ENCODE data around the gene CCL11. TPM values are rescaled to one million over a fixed set of nuclear protein-coding genes. Genes with fewer than 3 reads are reported as not detected.

The CCL11 gene
- total and polyA plus RNA-seq, 4 donors = not detected

DNA sequence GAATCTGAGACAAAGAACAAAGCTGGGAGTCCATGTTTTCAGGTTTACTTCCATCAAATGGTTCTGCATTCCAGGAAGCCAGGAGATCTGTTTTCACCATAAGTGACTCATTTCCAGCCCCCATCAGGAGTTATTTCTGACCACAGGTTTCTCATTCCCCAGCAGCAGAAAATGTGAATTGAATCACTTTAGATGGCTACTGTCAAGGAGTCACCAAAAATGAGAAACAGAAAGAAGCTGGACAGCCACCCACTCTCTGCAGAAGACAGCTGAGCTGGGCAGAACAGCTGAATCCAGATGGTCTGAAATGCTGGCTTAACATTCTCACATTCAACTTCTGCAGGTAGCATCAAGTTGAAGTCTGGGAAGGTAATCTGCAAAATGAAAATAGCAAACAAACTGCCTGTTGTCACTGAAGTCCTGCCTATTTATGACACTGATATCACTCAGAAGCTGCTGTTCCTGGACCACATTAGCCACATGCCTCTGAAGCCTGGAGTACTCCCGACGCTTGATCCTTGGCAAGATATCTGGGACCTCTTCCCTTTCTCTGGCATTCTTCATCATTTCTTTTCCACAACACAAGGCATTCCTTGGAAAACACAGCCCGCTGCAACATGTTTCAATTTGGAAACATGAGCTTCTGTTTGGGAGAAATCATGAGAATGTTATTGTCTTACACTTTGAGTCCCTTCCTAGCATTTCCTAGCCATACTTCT, 15.3 kb downstream of the CCL11 start:
- H3K9me3 ChIP-seq (ENCODE audit: control insufficient read depth in 4 of 4, low read length in 3 of 4) = no peaks in the 10 kb centered on the region
- H3K4me1 ChIP-seq (ENCODE audit: control insufficient read depth in 4 of 4, insufficient read depth in 4 of 4, low read length in 3 of 4) = no peaks in the 10 kb centered on the region
- H3K27me3 ChIP-seq (ENCODE audit: control insufficient read depth in 4 of 4, insufficient read depth in 4 of 4, low read length in 3 of 4) = no peaks in the 10 kb centered on the region
- 90% methylated on average over 3 of the region's 3 CpGs for WGBS
- no peaks in the 10 kb centered on the region for H3K36me3 ChIP-seq (ENCODE audit: control insufficient read depth in 4 of 4, insufficient read depth in 3 of 4, low read depth in 1 of 4, low read length in 3 of 4)
- TF ChIP-seq FOXA2 (IDR thresholded peaks at IDR 0.05) (no peak), REST (IDR thresholded peaks at IDR 0.05) (peak; percentile 16)
- H3K9ac ChIP-seq (ENCODE audit: low read depth in 1 of 2, low read length in 2 of 2) = no peak overlapping the region
- DNase-seq (ENCODE audit: low spot score) = no peak
- H3K27ac ChIP-seq (ENCODE audit: low read depth in 1 of 2, low read length in 2 of 2) = no peak overlapping the region
- H3K4me3 ChIP-seq (ENCODE audit: low read depth in 1 of 3, low read length in 3 of 3) = no peak overlapping the region

DNA sequence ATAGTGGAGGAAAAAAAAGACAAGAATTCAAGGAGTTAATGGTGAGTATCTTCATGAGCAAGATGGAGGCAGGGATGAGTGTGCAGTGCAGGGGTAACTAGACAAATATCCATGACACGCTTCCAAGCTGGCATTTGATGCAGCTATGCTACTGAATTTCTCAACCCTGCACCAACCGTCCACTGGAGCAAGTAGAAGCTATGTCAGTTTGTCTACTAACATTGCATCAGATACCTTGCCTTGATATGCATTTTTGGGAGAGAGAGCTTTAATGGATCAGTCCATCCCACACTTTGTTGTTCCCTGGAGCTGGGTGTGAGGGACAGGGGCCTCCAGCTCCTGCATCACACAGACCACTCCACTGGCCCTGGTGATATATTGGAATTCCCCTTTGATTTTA, 16.4 kb downstream of the CCL11 start:
- no peak overlapping the region for H3K9ac ChIP-seq (ENCODE audit: low read depth in 1 of 2, low read length in 2 of 2)
- DNase-seq (ENCODE audit: low spot score) = no peak
- no peaks in the 10 kb centered on the region for H3K27me3 ChIP-seq (ENCODE audit: control insufficient read depth in 4 of 4, insufficient read depth in 4 of 4, low read length in 3 of 4)

More for the DNA sequence above, 16.4 kb downstream of the CCL11 start:
- Histone ChIP-seq H3K36me3 (ENCODE audit: control insufficient read depth in 4 of 4, insufficient read depth in 3 of 4, low read depth in 1 of 4, low read length in 3 of 4) (no peaks in the 10 kb centered on the region), H3K9me3 (ENCODE audit: control insufficient read depth in 4 of 4, low read length in 3 of 4) (no peaks in the 10 kb centered on the region), H3K4me3 (ENCODE audit: low read depth in 1 of 3, low read length in 3 of 3) (no peak overlapping the region), H3K4me1 (ENCODE audit: control insufficient read depth in 4 of 4, insufficient read depth in 4 of 4, low read length in 3 of 4) (no peaks in the 10 kb centered on the region), H3K27ac (ENCODE audit: low read depth in 1 of 2, low read length in 2 of 2) (no peak overlapping the region)
- 90% methylated on average over 2 of the region's 2 CpGs for WGBS
- TF ChIP-seq TAF1 (conservative IDR thresholded peaks at IDR 0.05) (no peak), FOXA2 (IDR thresholded peaks at IDR 0.05) (no peak), SP1 (IDR thresholded peaks at IDR 0.05) (no peak), JUND (IDR thresholded peaks at IDR 0.05) (no peak), YY1 (IDR thresholded peaks at IDR 0.05) (no peak), RXRA (IDR thresholded peaks at IDR 0.05) (no peak), NR2F2 (IDR thresholded peaks at IDR 0.05) (no peak), ATF3 (IDR thresholded peaks at IDR 0.05) (no peak)
- TF ChIP-seq, protein P1, sequence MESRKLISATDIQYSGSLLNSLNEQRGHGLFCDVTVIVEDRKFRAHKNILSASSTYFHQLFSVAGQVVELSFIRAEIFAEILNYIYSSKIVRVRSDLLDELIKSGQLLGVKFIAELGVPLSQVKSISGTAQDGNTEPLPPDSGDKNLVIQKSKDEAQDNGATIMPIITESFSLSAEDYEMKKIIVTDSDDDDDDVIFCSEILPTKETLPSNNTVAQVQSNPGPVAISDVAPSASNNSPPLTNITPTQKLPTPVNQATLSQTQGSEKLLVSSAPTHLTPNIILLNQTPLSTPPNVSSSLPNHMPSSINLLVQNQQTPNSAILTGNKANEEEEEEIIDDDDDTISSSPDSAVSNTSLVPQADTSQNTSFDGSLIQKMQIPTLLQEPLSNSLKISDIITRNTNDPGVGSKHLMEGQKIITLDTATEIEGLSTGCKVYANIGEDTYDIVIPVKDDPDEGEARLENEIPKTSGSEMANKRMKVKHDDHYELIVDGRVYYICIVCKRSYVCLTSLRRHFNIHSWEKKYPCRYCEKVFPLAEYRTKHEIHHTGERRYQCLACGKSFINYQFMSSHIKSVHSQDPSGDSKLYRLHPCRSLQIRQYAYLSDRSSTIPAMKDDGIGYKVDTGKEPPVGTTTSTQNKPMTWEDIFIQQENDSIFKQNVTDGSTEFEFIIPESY (IDR thresholded peaks at IDR 0.05) = no peak
- TF ChIP-seq, protein P2, sequence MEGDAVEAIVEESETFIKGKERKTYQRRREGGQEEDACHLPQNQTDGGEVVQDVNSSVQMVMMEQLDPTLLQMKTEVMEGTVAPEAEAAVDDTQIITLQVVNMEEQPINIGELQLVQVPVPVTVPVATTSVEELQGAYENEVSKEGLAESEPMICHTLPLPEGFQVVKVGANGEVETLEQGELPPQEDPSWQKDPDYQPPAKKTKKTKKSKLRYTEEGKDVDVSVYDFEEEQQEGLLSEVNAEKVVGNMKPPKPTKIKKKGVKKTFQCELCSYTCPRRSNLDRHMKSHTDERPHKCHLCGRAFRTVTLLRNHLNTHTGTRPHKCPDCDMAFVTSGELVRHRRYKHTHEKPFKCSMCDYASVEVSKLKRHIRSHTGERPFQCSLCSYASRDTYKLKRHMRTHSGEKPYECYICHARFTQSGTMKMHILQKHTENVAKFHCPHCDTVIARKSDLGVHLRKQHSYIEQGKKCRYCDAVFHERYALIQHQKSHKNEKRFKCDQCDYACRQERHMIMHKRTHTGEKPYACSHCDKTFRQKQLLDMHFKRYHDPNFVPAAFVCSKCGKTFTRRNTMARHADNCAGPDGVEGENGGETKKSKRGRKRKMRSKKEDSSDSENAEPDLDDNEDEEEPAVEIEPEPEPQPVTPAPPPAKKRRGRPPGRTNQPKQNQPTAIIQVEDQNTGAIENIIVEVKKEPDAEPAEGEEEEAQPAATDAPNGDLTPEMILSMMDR (IDR thresholded peaks at IDR 0.05; ENCODE audit: low read depth, low read length, missing input control) = no peak
- TF ChIP-seq, protein P3, sequence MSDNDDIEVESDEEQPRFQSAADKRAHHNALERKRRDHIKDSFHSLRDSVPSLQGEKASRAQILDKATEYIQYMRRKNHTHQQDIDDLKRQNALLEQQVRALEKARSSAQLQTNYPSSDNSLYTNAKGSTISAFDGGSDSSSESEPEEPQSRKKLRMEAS (IDR thresholded peaks at IDR 0.05) = no peak

Measured in liver (tissue), 9 donors.